ACC112 (cell line): Measurements from ENCODE around the gene PKM.

ENCODE experiments used
- H2AFZ ChIP-seq: fragments of 200-600 bp; sonication (generic); one replicate; pipeline ENCODE4 v1.6.0; 2017; ENCODE audit warnings: antibody characterized with exemption, low read length; ENCODE audit not compliant: unreplicated experiment
- H3K27ac ChIP-seq: fragments of 200-600 bp; sonication (generic); 2 replicates; pipeline ENCODE4 v1.5.1; 2014; ENCODE audit warnings: low read depth, mild to moderate bottlenecking, antibody characterized with exemption, low read length, moderate library complexity
- H3K27me3 ChIP-seq: fragments of 200-600 bp; sonication (generic); 2 replicates; pipeline ENCODE4 v1.6.1; 2014; ENCODE audit warnings: mild to moderate bottlenecking, antibody characterized with exemption, low read length, moderate library complexity, mixed read lengths; ENCODE audit not compliant: insufficient read depth
- H3K36me3 ChIP-seq: fragments of 200-600 bp; sonication (generic); 2 replicates; pipeline ENCODE4 v1.6.1; 2016; ENCODE audit warnings: mild to moderate bottlenecking, antibody characterized with exemption, low read length, moderate library complexity, mixed read lengths; ENCODE audit not compliant: insufficient read depth
- H3K4me1 ChIP-seq: fragments of 200-600 bp; sonication (generic); one replicate; pipeline ENCODE4 v1.6.1; 2016; ENCODE audit warnings: low read length, mixed read lengths; ENCODE audit not compliant: insufficient read depth, unreplicated experiment, control insufficient read depth
- H3K4me3 ChIP-seq: fragments of 200-600 bp; sonication (generic); 2 replicates; pipeline ENCODE4 v1.5.1; 2014; ENCODE audit warnings: mild to moderate bottlenecking, low read depth, low read length
- H3K79me2 ChIP-seq: fragments of 200-600 bp; sonication (generic); one replicate; pipeline ENCODE4 v1.6.0; 2016; ENCODE audit warnings: low read length; ENCODE audit not compliant: control insufficient read depth, unreplicated experiment, insufficient read depth

PKM gene

DNA sequence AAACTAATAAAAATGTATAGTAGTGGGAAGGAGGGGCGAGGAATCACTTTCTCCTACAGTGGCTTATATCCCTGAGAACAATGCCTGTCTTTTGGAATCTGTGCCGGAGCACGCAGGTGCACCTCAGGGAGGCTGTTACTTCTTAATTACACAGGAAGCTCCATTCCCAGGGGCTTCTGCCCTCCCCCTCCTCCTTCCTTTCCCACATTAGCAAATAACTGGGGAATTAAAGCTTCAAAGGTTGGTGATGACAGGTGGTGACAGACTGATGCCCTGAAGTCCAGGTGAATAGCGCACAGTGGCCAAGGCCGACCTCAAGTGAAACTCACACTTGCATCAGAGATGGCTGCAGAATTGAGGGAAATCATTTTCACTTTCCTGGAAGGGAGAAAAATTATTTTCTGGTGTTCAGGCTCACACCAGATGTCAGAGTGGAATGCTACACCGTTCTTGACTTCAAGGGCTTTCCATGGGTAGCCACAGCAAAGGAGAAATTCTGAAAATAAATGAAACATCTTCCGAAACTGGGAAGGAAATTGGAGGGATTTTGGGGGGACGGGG lies 37.1 kb downstream of the PKM start:
- no peaks in the 10 kb centered on the region for H3K79me2 ChIP-seq
- H3K27me3 ChIP-seq: peaks cover 10% of the 10 kb centered on the region; the same call in 1 of the 2 replicates
- no peak overlapping the region for H3K27ac ChIP-seq
- H3K4me3 ChIP-seq: no peak overlapping the region
- H3K36me3 ChIP-seq: peaks cover 7% of the 10 kb centered on the region; the same call in 1 of the 2 replicates
- H2AFZ ChIP-seq: no peak overlapping the region
- no peaks in the 10 kb centered on the region for H3K4me1 ChIP-seq

DNA sequence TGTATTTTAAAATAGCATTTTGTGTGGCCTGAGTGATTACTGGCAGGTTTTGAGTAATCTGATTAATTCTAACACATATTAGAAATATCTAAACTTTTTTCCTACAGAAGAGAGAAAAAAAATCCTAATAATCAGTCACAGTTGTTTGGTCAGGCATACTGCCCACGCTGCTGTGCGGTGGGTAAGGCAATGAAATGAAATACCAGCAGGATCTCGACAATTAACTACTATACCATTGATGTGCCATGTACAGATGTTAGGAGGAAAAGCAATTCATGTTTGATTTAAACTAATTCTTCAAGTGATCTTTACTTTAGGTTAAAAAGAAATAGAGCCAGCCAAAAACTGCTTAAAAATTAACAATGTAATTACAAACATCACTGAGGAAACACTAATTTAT lies 38.6 kb downstream of the PKM start:
- H3K4me1 ChIP-seq: no peaks in the 10 kb centered on the region
- no peak overlapping the region for H2AFZ ChIP-seq
- H3K79me2 ChIP-seq: no peaks in the 10 kb centered on the region
- H3K4me3 ChIP-seq: no peak overlapping the region
- no peaks in the 10 kb centered on the region for H3K36me3 ChIP-seq
- peaks cover 10% of the 10 kb centered on the region; the same call in 1 of the 2 replicates for H3K27me3 ChIP-seq
- H3K27ac ChIP-seq: no peak overlapping the region

DNA sequence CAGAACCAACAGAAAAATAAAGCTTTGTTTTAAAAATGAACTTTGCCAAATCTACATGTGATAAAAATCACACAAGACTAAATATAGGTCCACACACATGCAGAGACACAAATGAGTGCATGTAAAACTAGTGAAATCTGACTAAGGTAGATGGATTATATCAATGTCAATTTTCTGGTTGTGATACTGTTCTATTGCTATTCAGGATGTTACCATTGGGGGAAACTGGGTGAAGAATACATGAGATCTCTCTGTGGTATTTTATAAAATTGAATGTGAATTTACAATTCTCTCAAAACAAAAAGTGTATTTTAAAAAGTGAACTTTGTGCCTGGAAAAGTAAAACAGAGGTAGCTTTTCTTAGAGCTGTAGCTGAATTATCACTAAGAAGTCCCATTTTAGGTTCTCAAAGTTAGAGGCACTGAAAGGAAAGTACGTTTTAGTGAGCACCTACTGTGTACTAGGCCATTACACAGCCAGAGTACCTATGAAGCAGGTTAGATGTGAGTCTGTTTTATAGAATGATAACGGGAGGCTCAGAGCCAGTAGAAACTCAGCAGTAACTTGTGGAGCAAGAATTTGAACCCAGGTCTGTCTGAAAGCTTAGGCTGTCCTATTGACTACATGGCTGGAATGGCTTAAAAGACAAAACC lies 41.6 kb downstream of the PKM start:
- H2AFZ ChIP-seq: no peak overlapping the region
- H3K27ac ChIP-seq: no peak overlapping the region
- peaks cover 18% of the 10 kb centered on the region; the same call in 1 of the 2 replicates for H3K27me3 ChIP-seq
- peaks cover 2% of the 10 kb centered on the region for H3K4me1 ChIP-seq
- no peaks in the 10 kb centered on the region for H3K36me3 ChIP-seq
- H3K4me3 ChIP-seq: no peak overlapping the region
- no peaks in the 10 kb centered on the region for H3K79me2 ChIP-seq

DNA sequence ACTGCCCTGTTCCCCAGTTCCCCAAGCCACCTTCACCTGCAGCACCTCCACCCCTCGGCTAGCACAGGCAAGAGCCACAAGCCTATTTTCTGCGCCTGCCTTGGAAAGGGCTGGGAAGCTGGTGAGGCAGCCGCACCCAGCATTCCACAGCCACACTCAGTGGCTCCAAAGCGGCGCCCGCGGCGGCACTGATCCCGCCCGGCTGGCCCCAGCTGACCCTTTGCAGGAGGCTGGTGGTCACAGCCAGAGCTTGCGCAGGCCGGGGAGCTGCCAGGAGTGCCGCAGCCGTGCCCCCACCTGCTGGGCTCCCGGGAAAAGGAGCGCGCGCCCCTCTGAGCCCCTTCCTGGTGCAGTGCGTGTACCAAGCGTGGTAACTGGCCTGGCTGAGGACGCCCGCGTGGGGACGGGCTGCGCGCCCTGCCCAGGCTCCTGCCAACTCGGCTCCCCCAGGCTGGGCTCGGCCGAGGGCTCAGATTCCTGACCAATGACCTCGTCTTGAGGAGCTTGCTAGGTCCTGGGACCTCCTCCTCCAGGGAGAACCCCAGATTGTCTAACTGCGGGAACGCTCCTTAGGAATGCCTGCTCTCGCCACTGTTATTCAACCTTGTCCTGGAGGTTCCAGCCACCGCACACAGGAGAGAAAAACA lies 46.7 kb downstream of the PKM start:
- H3K79me2 ChIP-seq: no peaks in the 10 kb centered on the region
- no peak overlapping the region for H3K27ac ChIP-seq
- H3K4me3 ChIP-seq: peak overlapping the region; percentile 62
- H3K36me3 ChIP-seq: no peaks in the 10 kb centered on the region
- H2AFZ ChIP-seq: peak overlapping the region; percentile 28
- H3K4me1 ChIP-seq: peaks cover 14% of the 10 kb centered on the region
- peaks cover 15% of the 10 kb centered on the region; the same call in 1 of the 2 replicates for H3K27me3 ChIP-seq

DNA sequence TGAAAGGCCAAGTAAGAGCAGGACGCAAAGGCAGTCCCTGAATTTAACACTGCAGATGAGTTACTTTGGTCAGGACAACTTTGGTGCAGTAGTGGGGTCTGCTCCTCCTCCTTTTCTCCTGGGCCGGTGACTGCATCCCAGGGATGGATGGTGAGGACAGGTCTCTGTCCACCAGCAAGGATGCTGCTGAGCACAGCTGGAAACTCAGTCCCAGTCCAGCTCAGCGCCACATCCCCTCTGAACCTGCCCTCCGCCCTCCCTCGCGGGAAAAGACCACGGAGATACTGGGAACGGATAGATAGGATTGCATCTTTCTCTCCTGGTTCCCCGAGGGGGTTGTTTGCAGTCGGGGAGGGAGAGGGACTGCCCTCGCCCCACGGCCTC lies 47.2 kb downstream of the PKM start:
- Histone ChIP-seq H3K4me3 (peak overlapping the region; percentile 62), H3K27me3 (peaks cover 15% of the 10 kb centered on the region; the same call in 1 of the 2 replicates), H3K27ac (no peak overlapping the region), H2AFZ (peak overlapping the region; percentile 28), H3K4me1 (peaks cover 14% of the 10 kb centered on the region), H3K79me2 (no peaks in the 10 kb centered on the region), H3K36me3 (no peaks in the 10 kb centered on the region)

DNA sequence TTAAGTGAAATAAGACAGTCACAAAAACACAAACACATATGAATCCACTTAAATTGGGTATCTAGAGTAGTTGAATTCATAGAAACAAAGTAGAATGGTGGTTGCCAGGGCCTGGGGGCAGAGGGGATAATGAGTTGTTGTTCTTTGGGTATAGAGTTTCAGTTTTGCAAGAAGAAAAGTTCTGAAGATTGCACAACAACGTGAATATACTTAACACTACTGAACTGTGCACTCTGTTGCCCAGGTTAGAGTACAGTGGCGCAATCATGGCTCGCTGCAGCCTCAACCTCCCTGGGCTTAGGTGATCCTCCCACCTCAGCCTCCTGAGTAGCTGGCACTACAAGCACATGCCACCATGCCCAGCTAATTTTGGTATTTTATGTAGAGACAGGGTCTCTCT lies 48.3 kb downstream of the PKM start:
- H3K36me3 ChIP-seq: no peaks in the 10 kb centered on the region
- H3K27ac ChIP-seq: no peak overlapping the region
- H2AFZ ChIP-seq: no peak overlapping the region
- H3K79me2 ChIP-seq: no peaks in the 10 kb centered on the region
- H3K4me3 ChIP-seq: no peak overlapping the region
- peaks cover 15% of the 10 kb centered on the region; the same call in 1 of the 2 replicates for H3K27me3 ChIP-seq
- H3K4me1 ChIP-seq: peaks cover 14% of the 10 kb centered on the region

DNA sequence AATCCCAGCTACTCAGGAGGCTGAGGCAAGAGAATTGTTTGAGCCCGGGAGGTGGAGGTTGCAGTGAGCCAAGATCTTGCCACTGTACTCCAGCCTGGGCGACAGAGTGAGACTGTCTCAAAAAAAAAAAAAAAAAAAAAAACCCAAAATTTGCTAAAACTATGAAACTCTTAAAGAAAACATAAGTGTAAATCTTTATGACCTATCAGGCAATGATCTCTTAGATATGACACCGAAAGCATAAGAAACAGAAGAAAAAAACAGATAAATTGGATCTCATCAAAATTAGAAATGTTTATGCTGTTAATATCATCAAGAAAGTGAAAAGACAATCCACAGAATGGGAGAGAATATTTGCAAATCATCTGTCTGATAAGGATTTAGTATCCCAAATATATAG lies 48.7 kb downstream of the PKM start:
- Histone ChIP-seq H3K4me3 (no peak overlapping the region), H3K27ac (no peak overlapping the region), H2AFZ (no peak overlapping the region), H3K36me3 (no peaks in the 10 kb centered on the region), H3K79me2 (no peaks in the 10 kb centered on the region), H3K4me1 (peaks cover 14% of the 10 kb centered on the region), H3K27me3 (peaks cover 15% of the 10 kb centered on the region; the same call in 1 of the 2 replicates)

DNA sequence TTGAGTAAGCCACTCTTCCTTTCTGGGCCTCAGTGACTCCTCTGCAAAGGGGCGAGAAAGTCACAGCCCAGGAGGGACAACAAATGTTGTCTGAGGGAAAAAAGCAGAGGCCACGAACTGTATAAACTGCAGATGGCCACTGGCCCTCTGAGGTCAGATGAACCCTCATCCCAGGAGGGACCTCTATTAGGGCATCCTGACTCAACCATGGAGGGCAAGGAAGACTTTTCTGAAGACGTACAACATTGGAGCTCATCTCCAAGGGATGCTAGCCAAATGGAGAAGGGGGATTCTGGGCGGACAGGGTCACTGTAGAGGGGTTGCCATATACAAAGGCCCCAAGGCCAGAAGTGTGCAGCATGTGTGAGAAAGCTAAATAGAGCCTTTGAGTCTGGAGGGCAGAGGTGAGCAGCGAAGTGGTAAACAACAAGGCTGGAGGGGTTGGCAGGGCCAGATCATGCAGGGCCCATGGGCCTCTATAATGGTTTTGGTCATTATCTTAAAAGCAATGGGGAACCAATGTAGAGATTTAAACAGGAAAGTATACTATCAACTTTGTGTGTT lies 50.1 kb downstream of the PKM start:
- Histone ChIP-seq H3K4me1 (peaks cover 14% of the 10 kb centered on the region), H3K79me2 (no peaks in the 10 kb centered on the region), H2AFZ (no peak overlapping the region), H3K4me3 (no peak overlapping the region), H3K27ac (no peak overlapping the region), H3K27me3 (peaks cover 15% of the 10 kb centered on the region; the same call in 1 of the 2 replicates), H3K36me3 (no peaks in the 10 kb centered on the region)

DNA sequence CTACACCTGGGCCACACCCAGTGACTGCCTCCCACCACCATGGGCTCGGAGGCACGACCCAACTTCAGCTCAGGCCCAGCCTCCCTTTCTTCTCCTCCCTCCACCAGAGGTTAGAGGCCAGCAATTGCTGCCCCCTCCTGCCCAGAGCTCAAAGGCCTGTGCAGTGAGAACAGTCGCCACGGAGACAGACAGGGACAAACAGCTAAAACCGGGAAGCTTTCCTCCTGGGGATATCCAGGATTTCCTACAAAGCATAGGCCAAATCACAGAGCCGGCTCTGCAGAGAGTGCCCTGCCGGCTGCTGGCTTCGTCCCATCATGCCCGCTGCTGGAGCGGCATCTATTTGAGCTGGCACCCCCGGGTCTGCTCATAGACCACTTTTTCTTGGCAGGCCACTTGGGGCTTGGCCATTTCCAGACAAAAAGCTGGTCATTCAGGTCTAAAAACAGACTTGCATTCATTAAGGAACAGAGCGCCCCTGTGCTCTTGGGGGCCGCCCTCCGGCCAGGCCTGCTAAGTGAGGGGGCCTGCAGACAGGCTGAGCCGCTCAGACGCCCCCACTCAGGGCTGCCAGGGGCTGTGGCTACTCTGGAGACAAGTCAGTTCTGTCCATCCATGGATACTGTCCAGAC lies 50.9 kb downstream of the PKM start:
- Histone ChIP-seq H2AFZ (no peak overlapping the region), H3K36me3 (no peaks in the 10 kb centered on the region), H3K27ac (no peak overlapping the region), H3K79me2 (no peaks in the 10 kb centered on the region), H3K27me3 (0 out of 2 replicates have a peak, but pooled peaks cover 11% of the 10 kb centered on the region), H3K4me3 (no peak overlapping the region), H3K4me1 (peaks cover 14% of the 10 kb centered on the region)

DNA sequence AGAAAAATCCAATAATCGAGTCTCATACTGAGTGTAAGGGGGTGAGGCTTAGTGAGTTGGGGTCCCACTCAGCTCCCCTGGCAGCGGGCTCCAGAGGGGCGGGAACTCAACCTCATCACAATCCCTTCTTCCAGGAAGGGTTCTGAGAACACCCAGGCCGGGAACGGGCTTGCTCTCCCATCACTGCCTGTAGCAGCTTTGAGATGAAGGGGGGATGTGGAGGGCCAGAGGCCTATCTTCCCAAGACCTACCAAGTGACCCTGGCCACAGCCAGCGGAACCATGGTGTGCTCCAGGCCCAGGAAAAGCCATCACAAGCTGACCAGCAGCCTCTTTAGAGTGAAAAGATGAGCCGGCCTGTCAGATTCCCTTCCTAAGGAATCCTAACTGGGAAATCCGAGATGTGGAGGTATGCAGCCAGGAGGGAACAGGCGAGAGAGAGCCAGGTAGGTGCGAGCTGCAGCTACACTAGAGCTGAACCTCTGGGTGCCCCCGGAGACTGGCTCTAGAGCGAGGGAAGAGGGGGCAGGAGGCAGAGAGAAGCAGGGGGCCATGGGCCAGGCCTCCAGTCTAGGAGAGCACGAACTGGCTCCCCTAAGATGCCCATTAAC lies 51.9 kb downstream of the PKM start:
- Histone ChIP-seq H2AFZ (no peak overlapping the region), H3K4me3 (no peak overlapping the region), H3K36me3 (no peaks in the 10 kb centered on the region), H3K27me3 (0 out of 2 replicates have a peak, but pooled peaks cover 5% of the 10 kb centered on the region), H3K27ac (no peak overlapping the region), H3K79me2 (no peaks in the 10 kb centered on the region), H3K4me1 (peaks cover 9% of the 10 kb centered on the region)
